Stimulated activated memory B cell treated with anti-CD40 and anti-IgM and Interleukin-4, amounts not matched to agents 10 μg/mL and 1 μg/mL and 100 μg/mL, for 72 hours (primary cell): ENCODE measurements around the gene SLC16A1.
"Not testable (repeated sequence)": the region's sequence is repeated elsewhere in the genome, so short reads cannot be mapped to it uniquely, and the experiment has no call there.

ENCODE experiments used
- ATAC-seq: fragments of 150-1000 bp; cut with Tn5 transposase; 2 replicates; pipeline ENCODE4 v1.10.0; 2021
- H3K27ac Mint-ChIP-seq: one replicate; pipeline ENCODE4 v1.8.0; 2022; ENCODE audit warnings: mild to moderate bottlenecking, mixed read lengths
- H3K27me3 Mint-ChIP-seq: one replicate; pipeline ENCODE4 v1.8.0; 2022; ENCODE audit warnings: mixed read lengths
- H3K36me3 Mint-ChIP-seq: one replicate; pipeline ENCODE4 v1.8.0; 2022; ENCODE audit warnings: mixed read lengths
- H3K4me1 Mint-ChIP-seq: one replicate; pipeline ENCODE4 v1.8.0; 2022; ENCODE audit warnings: mixed read lengths
- H3K4me3 Mint-ChIP-seq: one replicate; pipeline ENCODE4 v1.8.0; 2022; ENCODE audit warnings: mild to moderate bottlenecking, moderate library complexity, mixed read lengths
- H3K9me3 Mint-ChIP-seq: one replicate; pipeline ENCODE4 v1.8.0; 2022; ENCODE audit warnings: mixed read lengths

The SLC16A1 gene

DNA sequence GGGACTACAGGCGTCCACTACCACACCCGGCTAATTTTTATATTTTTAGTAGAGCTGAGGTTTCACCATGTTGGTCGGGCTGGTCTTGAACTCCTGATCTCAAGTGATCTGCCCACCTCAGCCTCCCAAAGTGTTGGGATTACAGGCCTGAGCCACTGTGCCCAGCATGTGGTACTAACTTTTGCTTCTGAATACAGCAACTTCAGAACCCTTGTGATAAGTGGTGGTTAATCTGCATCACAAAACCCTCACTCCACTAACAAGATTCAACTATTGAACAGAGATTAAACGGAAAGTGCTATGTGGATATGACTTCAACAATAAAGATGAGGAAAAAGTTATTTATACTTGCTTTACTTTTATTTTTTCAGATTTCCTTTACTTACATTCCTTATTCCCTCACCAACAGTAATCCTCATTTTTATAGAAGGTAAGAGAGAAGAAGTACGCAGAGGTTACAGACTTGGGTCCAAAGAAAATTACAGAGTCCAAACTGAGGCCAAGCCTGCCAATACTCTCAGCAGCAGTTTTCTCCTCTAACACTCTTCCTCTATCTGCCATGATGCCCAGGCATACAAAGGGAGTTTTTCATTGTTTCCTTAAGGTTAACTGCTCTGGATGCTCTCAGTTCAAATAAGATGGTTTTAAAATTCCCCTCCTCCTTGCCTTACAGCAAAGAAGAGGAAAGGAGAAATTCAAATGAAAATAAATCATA is 44.3 kb downstream of the SLC16A1 start:
- Mint-ChIP-seq H3K4me3 (no peak overlapping the region), H3K27me3 (no peaks in the 10 kb centered on the region), H3K36me3 (peaks cover 27% of the 10 kb centered on the region), H3K27ac (no peak overlapping the region), H3K4me1 (no peaks in the 10 kb centered on the region), H3K9me3 (no peaks in the 10 kb centered on the region)
- ATAC-seq = no peak

DNA sequence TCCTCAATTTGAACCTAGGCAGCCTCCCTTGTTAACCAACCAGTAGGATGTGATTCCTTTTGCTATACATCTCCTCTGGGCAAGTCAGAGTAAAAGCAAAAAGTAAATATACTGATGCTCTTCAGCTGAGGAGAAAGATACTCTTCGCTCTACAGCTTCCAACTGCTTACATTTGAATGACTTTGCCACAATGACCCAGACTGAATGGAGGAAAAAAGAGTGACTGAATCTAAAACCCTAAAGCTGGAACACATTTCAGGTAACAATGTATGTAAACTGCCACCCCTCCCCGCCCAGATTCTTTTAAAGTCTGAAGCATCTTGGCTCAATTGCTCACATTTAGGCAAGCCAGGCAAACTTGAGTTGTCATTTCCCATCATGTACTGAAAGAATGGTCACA is 46.1 kb downstream of the SLC16A1 start:
- Mint-ChIP-seq H3K4me3 (no peak overlapping the region), H3K27ac (no peak overlapping the region), H3K36me3 (peaks cover 17% of the 10 kb centered on the region), H3K9me3 (no peaks in the 10 kb centered on the region), H3K27me3 (no peaks in the 10 kb centered on the region), H3K4me1 (no peaks in the 10 kb centered on the region)
- ATAC-seq = no peak

DNA sequence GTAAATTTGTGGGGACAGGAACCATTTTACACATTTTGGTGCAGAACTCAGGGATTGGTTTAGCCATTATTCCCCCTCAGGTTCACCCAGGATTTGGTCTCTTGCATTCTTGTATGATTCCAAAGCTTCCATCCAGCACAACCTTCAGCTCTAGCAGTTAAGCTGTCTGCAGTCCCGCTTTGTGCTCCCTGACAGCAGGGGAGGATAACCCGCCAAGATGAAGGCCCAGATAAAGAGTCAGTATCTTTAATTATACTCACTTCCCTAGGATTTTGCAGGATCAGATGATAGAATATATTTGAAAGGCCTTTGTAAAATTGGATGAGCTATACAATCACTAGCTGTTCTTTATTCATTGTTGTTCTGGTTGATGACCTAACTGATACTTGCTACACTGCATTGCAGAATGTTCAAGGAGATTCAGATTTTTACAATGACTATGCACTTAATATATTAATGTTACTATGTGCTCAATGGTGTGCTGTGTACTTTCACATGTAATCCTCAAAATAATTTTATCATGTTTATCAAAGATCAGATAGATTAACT is 49.8 kb downstream of the SLC16A1 start:
- Mint-ChIP-seq H3K9me3 (no peaks in the 10 kb centered on the region), H3K4me3 (no peak overlapping the region), H3K4me1 (peaks cover 7% of the 10 kb centered on the region), H3K27me3 (no peaks in the 10 kb centered on the region), H3K36me3 (no peaks in the 10 kb centered on the region), H3K27ac (no peak overlapping the region)
- no peak for ATAC-seq

DNA sequence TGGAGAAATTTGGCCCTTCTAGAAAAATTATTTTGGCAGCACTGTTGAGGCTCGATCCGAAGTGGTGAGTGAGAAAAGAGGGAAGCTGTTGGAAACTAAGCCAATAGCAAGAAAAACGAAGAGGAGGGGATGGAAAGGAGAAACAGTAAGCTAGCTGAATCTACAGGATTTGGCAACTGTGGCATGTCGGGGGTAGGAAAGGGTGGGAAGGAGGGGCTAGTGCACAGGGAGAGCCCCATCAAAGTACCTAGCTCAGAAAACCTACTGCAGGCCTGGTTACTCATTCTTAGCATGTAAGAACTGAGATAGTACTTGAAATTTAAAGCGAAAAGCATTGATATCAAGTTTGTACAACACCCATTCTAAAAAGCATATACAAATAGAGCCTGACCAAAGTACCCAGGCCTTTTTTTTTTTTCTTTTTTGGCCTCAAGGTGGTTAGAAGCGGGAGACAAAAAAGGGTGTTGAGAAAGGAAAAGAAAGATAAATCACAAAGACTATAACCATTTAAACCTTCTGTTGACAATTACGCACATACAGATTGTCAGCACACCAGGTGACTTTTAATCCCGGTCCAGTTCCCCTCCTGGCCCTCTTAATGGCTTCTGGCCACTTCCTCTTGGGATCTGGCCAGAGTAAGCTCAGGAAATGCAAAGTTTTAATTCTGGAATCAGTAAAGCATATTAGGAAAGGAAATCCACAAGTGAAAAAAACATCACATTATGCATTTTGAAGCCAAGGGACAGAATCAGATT is 50.4 kb downstream of the SLC16A1 start:
- Mint-ChIP-seq H3K27ac (no peak overlapping the region), H3K36me3 (no peaks in the 10 kb centered on the region), H3K4me1 (peaks cover 7% of the 10 kb centered on the region), H3K4me3 (no peak overlapping the region), H3K9me3 (no peaks in the 10 kb centered on the region), H3K27me3 (no peaks in the 10 kb centered on the region)
- ATAC-seq = no peak

DNA sequence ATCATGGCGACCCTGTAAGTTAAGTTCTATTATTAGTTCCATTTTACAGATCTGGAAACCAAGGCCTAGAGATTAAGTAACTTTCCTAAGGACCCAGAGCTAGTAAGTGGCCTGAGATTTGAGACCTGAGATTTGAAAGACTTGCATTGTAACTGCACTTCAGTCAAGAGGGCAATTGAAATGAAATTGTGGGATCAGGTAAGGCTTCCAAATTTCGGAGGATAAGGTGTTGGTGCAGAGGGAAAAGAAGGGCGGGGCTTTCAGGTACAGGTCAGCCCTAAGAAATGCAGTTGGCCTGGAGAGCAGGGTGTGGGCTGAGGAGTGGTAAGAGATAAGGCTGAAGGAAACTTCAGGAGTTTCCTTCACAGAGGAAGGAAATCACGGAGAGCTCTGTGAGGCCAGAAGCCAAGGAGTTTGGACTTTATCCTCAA is 51.1 kb downstream of the SLC16A1 start:
- H3K36me3 Mint-ChIP-seq = no peaks in the 10 kb centered on the region
- ATAC-seq = no peak
- peaks cover 7% of the 10 kb centered on the region for H3K4me1 Mint-ChIP-seq
- H3K9me3 Mint-ChIP-seq = no peaks in the 10 kb centered on the region
- H3K27me3 Mint-ChIP-seq = no peaks in the 10 kb centered on the region
- no peak overlapping the region for H3K4me3 Mint-ChIP-seq
- H3K27ac Mint-ChIP-seq = no peak overlapping the region

DNA sequence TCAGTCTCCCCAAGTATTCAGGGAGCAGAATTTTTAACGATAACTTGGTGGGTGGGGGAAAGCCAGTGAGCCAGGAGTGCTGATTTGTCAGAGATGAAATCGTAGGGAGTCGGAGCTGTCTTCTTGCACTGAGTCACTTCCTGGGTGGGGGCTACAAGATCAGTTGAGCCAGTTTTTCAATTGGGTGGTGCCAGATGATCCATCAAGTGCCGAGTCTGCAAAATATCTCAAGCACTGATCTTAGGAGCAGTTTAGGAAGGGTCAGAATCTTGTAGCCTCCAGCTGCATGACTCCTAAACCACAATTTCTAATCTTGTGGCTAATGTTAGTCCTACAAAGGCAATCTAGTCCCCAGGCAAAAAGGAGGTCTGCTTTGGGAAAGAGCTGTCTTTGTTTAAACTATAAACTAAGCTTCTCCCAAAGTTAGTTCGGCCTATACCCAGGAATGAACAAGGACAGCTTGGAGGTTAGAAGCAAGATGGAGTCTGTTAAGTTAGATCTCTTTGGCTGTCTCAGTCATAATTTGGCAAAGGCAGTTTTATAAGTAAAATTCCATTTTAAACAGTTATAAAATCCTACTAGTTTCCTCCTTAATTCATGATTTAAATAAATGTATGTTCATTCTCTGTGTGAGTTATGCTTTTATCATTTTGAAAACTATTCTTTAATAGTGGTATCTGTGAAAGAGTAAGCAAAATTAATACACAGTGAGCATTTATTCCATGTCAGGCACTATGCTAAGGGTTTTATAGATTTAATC is 51.7 kb downstream of the SLC16A1 start:
- Mint-ChIP-seq H3K36me3 (no peaks in the 10 kb centered on the region), H3K4me3 (no peak overlapping the region), H3K9me3 (no peaks in the 10 kb centered on the region), H3K4me1 (peaks cover 7% of the 10 kb centered on the region), H3K27ac (no peak overlapping the region), H3K27me3 (no peaks in the 10 kb centered on the region)
- ATAC-seq = no peak

DNA sequence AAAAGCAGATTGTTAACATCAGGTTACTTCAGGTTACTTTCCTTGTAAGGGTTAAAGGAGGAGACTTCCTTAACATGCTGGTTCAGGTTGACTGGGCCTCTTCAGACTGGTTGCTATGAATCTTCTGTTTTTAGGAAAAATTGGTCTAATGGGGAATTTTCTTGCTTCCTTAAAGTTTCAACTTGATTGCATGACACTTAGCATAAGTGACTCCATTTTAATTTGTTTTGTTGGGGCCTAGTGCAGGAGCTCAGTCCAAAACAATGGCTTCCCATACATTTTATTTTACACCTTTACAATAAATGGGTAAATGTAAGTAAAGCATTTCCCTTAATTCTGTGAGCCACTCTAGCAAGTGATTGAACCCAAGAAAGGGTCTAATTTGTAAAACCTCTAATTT is 53.8 kb downstream of the SLC16A1 start:
- H3K4me3 Mint-ChIP-seq = no peak overlapping the region
- H3K36me3 Mint-ChIP-seq = no peaks in the 10 kb centered on the region
- no peaks in the 10 kb centered on the region for H3K9me3 Mint-ChIP-seq
- no peak for ATAC-seq
- no peaks in the 10 kb centered on the region for H3K27me3 Mint-ChIP-seq
- no peak overlapping the region for H3K27ac Mint-ChIP-seq
- peaks cover 7% of the 10 kb centered on the region for H3K4me1 Mint-ChIP-seq

DNA sequence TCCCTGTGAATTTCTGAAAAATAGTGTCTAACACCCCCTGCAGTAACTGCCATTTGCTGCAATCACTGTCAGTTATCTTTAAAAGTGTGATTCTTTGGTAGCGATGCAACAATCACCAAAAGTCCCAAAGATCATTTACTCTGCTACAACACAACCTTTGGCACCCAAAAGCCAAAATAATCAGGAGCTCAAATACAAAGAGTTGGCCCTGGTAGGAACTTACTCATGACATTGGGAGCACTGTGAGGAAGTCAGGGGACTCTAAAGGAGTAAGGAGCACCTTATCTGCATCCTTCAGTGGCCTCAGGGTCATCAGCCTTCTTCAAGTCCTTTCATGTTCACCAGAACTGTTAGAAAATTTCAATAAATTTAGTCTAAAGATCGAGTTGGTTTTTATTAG is 54.6 kb downstream of the SLC16A1 start:
- Mint-ChIP-seq H3K36me3 (no peaks in the 10 kb centered on the region), H3K27me3 (no peaks in the 10 kb centered on the region), H3K4me3 (no peak overlapping the region), H3K4me1 (peaks cover 7% of the 10 kb centered on the region), H3K27ac (no peak overlapping the region), H3K9me3 (no peaks in the 10 kb centered on the region)
- ATAC-seq = no peak

DNA sequence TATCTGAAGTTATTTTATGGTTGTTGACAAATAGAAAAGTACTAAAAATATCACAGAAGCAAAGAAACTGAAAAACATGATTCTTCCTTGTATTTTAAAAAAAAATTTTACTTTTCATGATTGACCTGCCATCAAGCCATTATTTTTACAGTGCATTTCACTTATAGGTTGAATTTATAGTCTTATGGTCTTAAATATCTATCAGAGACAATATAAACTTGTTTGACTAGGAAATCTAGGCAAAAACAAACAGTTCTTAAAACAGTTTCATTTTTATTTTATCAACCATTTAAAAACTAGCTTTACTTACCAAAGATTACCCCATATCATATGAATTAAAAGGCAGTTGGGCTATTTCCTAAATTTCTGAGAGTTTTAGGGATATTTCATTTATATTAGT is 59.2 kb downstream of the SLC16A1 start:
- H3K36me3 Mint-ChIP-seq = no peaks in the 10 kb centered on the region
- no peaks in the 10 kb centered on the region for H3K27me3 Mint-ChIP-seq
- peaks cover 6% of the 10 kb centered on the region for H3K9me3 Mint-ChIP-seq
- no peaks in the 10 kb centered on the region for H3K4me1 Mint-ChIP-seq
- no peak overlapping the region for H3K4me3 Mint-ChIP-seq
- no peak overlapping the region for H3K27ac Mint-ChIP-seq
- ATAC-seq = no peak

DNA sequence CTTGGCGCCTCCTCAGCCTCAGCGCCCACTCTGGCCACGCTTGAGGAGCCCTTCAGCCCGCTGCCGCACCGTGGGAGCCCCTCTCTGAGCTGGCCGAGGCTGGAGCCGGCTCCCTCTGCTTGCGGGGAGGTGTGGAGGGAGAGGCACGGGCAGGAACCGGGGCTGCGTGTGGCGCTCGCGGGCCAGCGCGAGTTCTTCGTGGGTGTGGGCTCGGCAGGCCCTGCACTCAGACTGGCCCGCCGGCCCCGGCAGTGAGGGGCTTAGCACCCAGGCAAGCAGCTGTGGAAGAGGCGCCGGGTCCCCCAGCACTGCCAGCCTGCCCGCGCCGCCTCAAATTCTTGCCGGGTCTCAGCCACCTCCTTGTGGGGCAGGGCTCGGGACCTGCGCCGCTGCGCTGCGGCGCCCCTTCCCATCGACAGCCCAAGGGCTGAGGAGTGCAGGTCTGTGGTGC is 61.4 kb downstream of the SLC16A1 start:
- H3K27me3 Mint-ChIP-seq = no peaks in the 10 kb centered on the region
- H3K4me1 Mint-ChIP-seq = no peaks in the 10 kb centered on the region
- no peaks in the 10 kb centered on the region for H3K36me3 Mint-ChIP-seq
- no peak overlapping the region for H3K27ac Mint-ChIP-seq
- no peak for ATAC-seq
- peaks cover 6% of the 10 kb centered on the region for H3K9me3 Mint-ChIP-seq
- no peak overlapping the region for H3K4me3 Mint-ChIP-seq

DNA sequence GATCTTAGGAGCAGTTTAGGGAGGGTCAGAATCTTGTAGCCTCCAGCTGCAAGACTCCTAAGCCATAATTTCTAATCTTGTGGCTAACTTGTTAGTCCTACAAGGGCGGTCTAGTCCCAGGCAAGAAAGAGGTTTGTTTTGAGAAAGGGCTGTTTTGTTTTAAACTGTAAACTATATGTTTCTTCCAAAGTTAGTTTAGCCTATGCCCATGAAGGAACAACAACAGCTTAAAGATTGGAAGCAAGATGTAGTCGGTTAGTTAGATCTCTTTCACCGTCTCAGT is 62.0 kb downstream of the SLC16A1 start:
- Mint-ChIP-seq H3K27me3 (no peaks in the 10 kb centered on the region), H3K4me3 (no peak overlapping the region), H3K36me3 (no peaks in the 10 kb centered on the region), H3K9me3 (peaks cover 6% of the 10 kb centered on the region), H3K4me1 (no peaks in the 10 kb centered on the region), H3K27ac (no peak overlapping the region)
- no peak for ATAC-seq

DNA sequence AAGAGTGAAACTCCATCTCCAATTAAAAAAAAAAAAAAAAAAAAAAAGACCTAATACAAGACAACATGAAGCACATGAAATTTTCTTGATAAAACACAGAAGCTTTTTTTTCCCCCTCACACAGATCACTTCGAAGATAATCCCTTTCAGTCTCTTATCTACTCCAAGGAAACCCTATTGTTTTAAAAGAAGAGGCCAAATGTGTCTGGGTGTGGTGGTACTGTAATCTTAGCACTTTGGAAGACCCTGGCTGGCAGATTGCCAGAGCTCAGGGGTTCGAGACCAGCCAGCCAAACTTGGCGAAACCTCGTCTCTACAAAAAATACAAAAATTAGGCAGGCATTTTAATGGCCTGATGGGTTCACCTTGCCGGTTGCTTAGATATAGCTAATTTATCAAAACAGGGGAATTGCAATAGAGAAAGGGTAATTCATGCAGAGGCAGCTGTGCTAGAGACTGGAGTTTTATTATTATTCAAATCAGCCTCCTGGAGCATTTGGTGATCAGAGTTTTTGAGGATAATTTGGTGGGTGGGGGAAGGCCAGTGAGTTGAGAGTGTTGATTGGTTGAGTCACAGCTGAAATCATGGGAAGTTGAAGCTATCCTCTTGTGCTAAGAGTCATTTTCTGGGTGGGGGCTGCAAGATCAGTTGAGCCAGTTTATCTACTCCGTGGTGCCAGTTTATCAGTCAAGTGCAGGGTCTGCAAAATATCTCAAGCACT is 62.5 kb downstream of the SLC16A1 start:
- no peak for ATAC-seq
- Mint-ChIP-seq H3K36me3 (no peaks in the 10 kb centered on the region), H3K27me3 (no peaks in the 10 kb centered on the region), H3K4me1 (no peaks in the 10 kb centered on the region), H3K27ac (no peak overlapping the region), H3K4me3 (no peak overlapping the region), H3K9me3 (peaks cover 6% of the 10 kb centered on the region)

DNA sequence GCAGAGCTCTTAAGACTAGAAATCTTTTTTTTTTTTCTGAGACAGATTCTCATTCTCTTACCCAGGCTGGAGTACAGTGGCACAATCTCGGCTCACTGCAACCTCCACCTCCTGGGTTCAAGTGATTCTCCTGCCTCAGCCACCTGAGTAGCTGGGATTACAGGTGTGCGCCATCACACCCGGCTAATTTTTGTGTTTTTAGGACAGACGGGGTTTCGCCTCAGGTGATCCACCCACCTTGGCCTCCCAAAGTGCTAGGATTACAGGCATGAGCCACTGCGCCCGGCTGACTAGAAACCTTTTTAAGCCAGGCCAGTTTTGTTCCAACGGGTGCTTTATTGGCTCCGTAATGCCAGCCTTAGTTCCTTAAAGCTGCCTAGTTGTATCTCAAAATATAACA is 66.1 kb downstream of the SLC16A1 start:
- H3K27me3 Mint-ChIP-seq, H3K4me1 Mint-ChIP-seq, H3K36me3 Mint-ChIP-seq, ATAC-seq, H3K27ac Mint-ChIP-seq, H3K4me3 Mint-ChIP-seq, H3K9me3 Mint-ChIP-seq: not testable (repeated sequence)

DNA sequence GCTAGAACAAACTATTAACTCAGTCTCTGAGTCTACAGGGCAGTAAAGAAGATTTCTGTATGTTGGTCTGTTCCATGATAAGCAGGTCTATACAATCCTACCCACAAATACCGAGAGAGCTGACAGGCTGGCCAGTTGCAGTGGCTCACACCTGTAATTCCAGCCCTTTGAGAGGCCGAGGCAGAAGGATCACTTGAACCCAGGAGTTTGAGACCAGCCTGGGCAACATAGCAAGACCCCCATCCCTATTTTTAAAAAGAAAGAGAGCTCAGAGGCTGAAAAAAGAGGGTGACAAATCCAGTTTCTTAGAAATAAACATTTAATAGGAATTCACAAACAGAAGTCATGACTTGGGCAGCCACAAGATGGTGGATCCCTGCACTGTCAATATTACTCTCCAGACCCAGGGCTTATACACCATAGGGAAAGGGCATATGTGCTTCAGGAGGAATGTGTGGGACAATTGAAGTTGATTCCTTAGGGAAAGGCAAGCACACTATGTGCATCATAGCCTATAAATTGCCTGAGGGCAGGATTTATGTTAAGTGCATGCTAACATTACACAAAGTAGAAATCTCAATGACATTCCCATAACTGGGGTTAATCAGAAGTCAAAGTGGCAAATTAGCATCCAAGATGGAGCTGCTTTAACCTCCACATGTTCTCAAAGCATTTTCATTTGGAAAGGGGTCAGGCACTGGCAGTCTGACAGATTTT is 66.8 kb downstream of the SLC16A1 start:
- Mint-ChIP-seq H3K27me3 (no peaks in the 10 kb centered on the region), H3K4me1 (no peaks in the 10 kb centered on the region), H3K4me3 (no peak overlapping the region), H3K9me3 (no peaks in the 10 kb centered on the region), H3K36me3 (no peaks in the 10 kb centered on the region), H3K27ac (no peak overlapping the region)
- no peak for ATAC-seq
